HG02943 (cell line): Measurements from ENCODE around the gene NFYA.
A peak's percentile ranks its signal among the peaks of the same experiment; 100 is the strongest.

Experiments used
- ATAC-seq: cut with Tn5 transposase; IDR thresholded peaks from one replicate; pipeline ENCODE4 v1.9.1; 2021; ENCODE audit warnings: mild to moderate bottlenecking, low read depth, moderate library complexity; ENCODE audit not compliant: unreplicated experiment

Gene NFYA

DNA sequence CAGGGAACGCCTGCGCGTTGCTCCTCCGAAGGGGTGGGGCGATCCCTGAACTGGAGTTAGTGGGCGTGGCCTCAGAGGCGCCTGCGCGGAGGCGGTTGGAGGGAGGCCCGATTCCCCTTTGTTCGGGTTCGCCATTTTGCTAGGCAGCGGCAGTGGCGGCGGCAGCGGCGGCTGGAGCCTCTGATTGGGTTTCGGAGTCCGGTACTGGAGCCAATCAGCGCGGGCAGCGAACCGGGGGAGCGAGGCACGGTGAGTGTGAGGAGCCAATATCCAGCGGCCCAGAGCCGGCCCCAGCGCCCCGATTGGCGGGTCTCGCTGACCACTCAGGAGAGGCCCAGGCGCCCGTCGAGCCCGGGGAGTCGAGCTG lies at the start of gene NFYA:
TSS of gene NFYA (plus strand) at position 139 of the 367 bp plus-strand sequence. CDS start 6,116 bp downstream, outside the sequence.
- ATAC-seq: peak; percentile 60

DNA sequence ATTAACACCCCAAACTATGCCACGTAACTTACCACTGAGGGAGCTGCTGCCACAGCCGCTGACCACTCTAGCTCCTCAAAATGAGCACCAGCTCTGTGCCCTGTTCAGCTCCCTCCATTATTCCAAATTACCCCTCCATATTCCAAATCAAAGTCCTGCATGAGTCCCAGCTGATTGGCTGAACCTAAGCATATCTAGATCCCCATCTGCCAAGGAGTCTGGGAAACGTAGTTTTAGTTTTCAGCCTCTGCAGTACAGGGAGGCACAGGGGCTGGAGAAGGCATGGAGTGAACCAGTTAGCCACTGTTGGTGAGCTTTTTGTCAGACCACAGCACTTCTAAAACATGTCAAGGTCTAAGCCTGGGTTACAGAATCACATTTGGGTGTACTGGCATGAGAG lies 49.7 kb upstream of the NFYA start:
- no peak for ATAC-seq

GRCh38 chr6:41025966-41026530 lies 46.7 kb upstream of the NFYA start:
- ATAC-seq: no peak

- no peak for ATAC-seq
Observed at GRCh38 chr6:41027241-41027640, 45.5 kb upstream of the NFYA start.

GRCh38 chr6:41027799-41028560 lies 44.8 kb upstream of the NFYA start:
- ATAC-seq: peak; percentile 74

GRCh38 chr6:41028561-41029412 lies 44.0 kb upstream of the NFYA start:
- peak; percentile 34 for ATAC-seq

DNA sequence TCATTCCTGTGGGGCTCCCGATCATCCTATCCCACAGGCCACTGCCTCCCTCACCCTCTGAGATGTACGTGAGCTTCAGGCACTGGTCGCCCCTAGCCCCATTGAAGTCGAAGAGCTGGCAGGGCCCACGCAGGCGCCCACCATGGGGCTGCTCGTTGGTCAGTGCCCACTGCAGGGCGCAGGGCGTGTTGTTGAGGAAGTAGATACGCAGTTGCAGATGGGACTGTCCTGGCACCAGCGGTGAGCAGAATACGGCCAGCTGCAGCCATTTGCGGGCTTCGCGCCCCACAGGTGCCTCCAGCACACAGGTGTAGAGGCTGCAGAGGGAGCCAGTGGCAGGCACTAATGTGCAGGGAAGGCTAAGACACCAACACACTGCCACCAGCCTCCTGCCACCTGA lies 39.9 kb upstream of the NFYA start:
- ATAC-seq: no peak

DNA sequence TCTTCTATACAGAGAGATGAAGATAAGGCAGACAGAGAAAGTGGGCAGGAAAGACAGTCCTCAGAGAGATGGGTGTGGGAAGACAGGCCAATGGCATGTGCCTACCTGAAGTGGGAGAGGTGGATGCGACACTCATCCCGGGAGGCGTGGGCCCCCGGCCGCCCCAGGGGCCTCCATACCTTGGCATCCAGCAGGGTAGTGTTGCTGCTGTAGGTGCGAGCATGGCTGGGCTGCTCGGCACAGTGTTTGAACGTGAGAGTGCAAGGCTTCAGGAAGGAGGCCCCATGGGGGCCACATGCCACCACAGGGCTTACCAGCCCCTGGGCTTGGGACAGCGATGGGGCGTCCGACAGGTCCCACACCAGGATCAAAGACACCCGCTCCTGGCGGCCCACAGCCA lies 39.0 kb upstream of the NFYA start:
- ATAC-seq: no peak

- ATAC-seq: no peak
Observed at GRCh38 chr6:41036186-41036585, 36.6 kb upstream of the NFYA start.

DNA sequence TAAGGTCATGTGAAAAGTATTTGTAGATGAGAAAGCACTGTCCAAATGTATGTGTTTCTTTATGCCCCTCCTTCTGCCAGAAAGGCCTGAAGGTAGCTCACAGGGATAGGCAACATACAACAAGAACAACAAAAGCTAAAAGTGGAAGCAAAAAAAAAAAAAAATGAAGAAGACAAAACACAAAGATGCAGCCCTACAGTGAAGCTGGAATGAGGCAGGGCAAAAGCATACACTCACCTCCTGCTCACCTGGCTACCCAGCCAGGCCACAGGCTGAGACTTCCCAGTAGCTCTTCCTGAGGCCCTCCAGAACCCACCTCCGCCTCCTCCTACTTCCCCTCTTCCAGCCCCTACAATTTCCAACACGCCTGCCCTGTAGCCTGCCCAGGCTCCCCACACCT lies 36.2 kb upstream of the NFYA start:
- ATAC-seq: no peak

DNA sequence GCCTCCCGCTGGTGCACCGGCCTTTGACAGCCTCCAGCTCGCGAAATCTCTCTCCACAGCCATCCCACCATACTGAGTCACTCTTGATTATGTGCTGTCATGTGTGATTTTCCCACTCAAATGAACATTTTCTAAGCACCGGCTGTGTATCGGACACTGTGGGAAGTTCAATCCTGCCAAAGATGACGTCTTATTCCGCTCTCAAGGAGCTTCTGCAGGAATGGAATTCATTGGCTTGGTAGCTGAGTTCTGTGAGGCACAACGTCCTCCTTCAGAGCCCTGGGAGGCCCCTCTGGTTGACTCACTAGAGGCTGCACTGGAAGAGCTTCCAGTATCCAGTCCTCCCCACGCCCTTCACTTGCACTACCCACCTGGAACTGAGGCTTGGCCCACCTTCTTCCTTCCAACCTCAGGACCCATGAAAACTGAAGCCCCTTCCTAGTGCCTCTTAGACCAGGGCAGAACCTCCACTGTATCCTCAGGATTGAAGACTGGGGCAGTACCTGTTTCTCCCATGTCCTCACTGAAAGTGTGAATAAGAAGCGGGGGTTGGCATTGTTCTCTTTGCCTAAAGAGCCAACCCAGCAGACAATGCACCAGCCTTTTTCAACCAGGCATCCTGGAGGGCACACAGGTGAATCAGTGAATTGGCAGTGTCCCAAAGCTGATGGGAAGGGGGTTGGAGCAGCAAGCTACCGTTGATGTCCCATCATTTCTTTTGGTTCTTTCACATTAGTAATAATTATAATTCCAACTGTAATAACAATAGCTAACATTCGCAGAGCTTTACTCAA lies 35.5 kb upstream of the NFYA start:
- ATAC-seq: no peak

- no peak for ATAC-seq
Observed at GRCh38 chr6:41038205-41038604, 34.6 kb upstream of the NFYA start.

DNA sequence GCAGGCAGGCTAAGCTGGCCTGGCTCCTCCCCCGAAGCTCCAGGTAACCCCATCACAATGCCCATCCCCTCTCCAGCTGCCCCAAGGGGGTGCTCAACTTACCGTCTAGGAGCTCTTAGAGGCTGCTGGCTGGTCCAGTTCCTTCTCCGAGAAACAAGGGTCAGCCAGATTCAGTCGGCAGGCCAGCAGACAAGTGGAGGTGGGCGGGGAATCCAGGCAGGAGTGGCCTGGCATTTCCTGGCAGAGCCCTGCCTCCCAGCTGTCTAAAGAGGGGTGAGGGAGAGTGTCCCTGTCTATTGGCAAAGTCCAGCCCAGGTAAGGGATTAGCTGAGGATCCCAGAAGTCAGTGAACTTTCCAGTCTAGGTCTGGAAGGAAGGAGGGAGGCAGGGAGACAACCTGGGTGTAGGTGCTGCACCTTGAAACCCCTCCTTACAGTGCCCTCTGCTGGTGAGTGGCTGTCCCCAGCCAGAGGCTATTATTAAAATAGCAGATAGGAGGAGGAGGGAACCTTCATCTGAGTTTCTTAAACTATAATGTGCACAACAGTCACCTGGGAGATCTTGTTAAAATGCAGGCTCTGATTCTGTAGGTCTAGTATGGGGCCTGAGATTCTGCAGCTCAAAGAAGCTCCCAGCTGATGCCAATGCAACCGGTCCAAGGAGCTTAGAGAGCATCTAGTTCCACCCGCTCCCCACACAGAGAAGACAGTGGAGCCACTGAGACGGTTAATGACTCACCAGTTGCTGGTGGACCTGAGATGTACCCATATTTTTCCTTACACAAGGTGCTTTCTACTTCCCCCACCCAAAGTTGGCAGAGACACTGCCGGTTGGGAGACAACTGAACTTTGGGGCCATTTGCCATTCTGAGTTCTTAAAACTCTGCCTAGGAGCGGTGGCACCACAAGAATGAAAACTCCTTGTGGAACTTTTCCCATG lies 33.4 kb upstream of the NFYA start, which contains the start of gene UNC5CL:
TSS of gene UNC5CL (minus strand) at position 162 of the 939 bp plus-strand sequence. CDS start 4,147 bp downstream, outside the sequence.
- ATAC-seq: no peak

DNA sequence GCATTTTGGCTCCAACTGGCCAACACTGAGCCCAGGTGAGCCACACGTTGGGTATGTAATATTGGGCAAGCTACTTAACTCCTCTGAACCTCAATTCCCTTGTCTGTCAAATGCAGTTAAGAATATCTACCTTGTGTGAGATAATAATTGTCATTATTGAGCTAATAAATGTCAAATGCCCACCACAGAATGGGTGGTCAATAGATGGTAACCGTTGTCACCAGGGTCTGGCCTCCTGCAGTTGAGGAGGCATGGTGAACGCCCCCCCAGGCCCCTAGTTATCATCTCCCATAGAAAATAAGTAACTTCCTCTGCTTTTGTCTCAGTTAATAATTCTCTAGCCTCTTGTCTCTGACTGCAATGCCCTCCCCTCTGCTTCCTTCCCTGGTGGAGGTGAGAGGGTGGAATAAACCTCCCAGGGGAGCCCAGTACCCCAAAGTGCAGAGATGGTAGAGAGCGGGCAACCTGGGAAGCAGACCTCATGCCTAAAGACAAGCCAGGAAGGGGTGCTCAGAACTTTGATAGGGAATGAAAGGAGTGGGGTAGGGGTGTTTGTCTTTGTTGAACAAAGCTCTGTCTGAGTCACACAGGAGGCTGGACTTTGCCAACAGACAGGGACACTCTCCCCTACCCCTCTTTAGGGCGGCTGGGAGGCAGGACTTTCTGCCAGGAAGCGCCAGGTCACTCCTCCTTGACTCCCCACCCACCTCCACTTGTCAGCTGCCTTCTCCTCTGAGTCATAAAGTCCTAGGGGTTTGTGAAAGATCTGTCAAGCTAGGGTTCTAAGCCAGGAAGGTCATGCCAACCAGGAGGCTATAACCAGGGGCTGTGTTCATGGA lies 32.5 kb upstream of the NFYA start:
- ATAC-seq: peak; percentile 53

DNA sequence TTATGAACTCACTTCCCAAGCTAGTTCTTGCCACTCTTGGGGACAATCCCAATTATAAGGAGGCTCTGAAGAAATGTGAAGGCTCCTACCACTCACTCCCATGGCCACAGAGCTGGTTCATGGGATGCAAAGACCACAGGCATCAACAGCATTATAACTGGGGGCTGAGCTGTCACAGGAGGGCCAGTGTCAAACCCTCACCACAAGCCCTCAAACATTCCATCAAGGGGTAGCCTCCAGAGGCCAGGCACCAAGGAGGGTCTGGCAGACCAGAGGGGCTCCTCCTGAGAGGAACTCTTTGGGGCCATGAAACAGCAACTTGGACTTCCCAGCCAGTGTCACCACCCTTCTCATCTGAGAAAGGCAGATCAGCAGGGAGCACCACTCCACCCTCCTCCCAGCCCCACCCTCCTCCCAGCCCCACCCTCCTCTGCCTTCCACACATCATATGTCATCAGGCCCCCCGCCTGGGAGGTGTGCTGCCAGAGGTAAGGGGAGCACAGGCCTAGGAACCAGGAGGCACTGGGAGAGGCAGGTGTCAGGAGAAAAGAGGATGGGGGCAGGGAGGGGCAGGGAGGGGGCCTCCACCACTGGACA lies 31.7 kb upstream of the NFYA start:
- ATAC-seq: no peak

DNA sequence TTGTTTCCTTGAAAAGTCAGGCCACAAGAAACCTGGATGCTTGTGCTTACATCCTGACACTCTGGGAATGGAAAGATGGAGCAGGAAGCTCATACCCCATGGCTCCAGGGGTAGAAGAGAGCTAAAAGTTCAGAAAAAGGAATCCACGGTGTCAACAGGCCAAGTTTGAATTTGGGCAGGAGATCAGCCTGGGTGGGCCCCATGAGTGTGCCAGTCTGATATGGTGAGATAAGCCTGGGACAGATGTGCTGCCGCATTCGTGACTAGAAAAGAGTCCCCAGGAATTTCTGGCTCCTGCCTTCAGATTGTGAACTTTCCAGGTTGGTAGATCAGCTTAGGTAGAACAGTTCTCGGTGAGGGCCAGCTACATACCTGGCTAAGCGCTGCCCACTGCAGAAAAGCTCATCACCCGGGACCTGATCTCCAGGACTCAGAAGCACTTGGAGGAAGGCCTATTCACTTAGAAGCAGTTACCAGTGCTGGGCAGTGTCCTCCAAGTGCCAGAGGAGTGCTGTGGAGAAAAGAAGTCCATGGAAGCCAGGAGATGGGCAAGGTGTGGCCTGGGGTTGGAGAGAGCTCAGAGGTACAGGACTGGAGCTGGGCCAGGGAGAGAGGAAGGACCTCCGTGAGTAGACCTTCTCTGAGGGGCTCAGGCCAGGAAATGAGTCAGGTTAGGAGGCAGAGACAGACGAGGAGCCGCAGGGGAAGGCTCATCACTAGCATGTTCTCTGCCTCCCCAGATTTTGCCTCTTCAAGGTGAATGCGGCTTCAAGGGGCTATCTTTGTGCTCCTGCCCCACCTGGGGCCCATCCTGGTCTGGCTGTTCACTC lies 30.3 kb upstream of the NFYA start, which contains the start of gene TSPO2:
TSS of gene TSPO2 (plus strand) at position 242 of the 830 bp plus-strand sequence. CDS start at position 761, 519 bp downstream.
- ATAC-seq: no peak

GRCh38 chr6:41043151-41043550 lies 29.6 kb upstream of the NFYA start:
- no peak for ATAC-seq
